Measurements from ENCODE around the gene RNMT. TPM values are rescaled to one million over a fixed set of nuclear protein-coding genes. Genes with fewer than 3 reads are reported as not detected.
"Not testable (repeated sequence)": the region's sequence is repeated elsewhere in the genome, so short reads cannot be mapped to it uniquely, and the experiment has no call there.

RNMT gene
- 29.0 and 30.1 TPM in 2 replicates for total RNA-seq (2014; rRNA removed; shearing (Covaris generic))
- polyA plus RNA-seq (2014; cell fraction: nucleus; rRNA removed): 14.6 and 22.7 TPM in 2 replicates

DNA sequence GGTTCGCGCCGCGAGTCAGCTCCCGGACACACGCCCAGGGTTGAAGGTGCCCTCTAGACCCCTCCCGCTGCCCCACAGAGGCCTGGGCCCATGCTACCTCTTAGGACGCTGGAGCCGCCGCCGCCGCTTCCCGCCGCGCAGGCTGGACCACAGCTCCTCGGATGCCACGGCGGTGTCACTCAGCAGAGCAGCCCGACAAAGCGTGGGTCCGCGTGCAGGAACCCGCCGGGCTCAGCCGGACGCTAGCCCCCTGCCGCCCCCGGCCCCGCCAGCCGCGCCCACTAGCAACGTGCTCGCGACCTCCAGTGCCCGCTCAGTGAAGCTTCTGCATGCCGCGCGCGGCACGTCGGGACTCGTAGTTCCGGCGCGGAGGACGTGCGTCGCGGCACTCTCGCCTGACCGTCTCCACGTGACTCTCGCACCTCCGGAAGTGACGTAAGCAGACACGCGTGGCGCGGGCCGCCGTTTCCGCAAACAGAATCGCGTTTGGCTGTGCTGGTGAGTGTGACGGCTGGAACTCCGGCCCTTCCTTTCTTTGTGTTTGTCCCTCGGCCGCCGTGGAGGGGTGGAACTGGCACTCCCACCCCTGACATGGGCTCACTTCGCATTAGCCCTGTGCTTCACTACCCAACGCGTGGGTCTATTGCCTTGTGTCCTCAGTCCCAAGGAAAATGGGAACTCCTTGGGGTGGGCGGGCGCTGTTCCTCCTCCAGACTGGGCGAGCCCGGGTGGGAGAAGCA lies at the start of gene RNMT, which contains the start of gene FAM210A:
Gene RNMT (plus strand): TSS at position 442 of the 740 bp plus-strand sequence. CDS start 4,845 bp downstream, outside the sequence.
Gene FAM210A (minus strand): TSS at position 327 of the 740 bp plus-strand sequence. CDS start 44,481 bp downstream, outside the sequence.
- peak; percentile 87 for DNase-seq (ENCODE audit: extremely low read depth, low read depth)

DNA sequence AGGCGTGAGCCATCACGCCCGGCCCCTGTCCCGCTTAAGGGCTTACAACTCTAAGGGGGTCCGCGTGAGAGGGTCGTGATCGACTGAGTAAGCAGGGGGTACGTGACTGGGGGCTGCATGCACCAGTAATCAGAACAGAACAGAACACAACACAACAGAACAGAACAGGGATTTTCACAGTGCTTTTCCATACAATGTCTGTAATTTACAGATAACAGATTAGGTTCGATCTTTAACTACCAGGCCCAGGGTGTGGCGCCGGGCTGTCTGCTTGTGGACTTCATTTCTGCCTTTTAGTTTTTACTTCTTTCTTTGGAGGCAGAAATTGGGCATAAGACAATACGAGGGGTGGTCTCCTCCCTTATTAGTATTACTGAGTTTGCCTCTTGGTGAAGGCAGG lies 49.1 kb upstream of the RNMT start:
- not testable (repeated sequence) for DNase-seq (ENCODE audit: extremely low read depth, low read depth)

DNA sequence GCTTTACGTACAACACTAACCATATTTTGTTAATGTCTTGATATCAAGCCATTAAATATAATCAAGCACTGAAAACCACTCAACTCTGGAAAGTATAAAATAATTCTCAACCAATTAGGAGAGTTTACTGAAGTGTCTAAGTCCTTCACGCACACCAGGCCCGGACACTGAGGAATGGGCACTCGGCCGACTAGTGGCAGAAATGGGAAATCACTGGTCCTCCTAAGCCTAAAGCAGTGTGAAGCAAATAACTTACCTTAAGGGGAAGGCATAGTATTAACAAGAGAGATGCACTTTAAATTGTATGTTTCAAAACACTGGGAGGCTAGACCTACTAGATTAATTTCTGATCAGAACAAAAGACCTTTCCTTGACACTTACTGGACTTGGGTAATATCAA lies 45.9 kb upstream of the RNMT start:
- no peak for DNase-seq (ENCODE audit: extremely low read depth, low read depth)

DNA sequence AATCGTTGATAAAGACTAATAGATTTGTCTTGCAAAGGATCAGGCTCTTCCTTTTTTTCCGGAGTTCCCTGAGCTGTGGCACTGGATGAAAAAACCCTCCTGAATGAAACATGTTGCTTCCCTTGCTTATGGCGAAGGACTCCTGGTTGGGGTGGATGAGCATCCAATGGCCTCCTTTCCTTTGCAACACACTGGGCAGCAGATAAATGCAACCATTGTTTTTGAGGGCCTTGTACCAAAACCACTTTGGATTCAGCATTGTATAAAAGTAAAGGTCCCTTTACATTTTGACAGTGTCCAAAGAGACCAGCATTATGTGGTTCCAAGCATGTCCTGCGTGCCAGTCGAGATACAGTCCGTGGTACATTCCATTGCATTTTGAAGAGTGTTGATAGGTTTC lies 44.8 kb upstream of the RNMT start:
- no peak for DNase-seq (ENCODE audit: extremely low read depth, low read depth)

DNA sequence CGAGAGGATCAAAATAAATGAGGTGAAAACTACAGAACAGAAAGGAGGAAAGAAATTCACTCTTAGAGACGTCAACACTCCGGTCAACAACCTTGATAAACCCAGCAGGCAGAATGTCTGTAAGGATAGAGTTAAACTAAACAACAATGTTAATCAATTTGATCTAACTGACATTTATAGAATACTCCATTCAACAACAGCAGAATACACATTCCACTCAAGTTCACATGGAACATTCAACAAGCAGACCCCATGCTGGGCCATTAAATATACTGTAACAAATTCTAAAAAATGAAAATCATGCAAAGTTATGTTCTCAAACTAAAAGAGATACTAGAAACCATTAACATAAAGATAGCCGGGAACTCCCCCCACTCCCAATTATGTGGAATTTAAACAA lies 41.9 kb upstream of the RNMT start:
- no peak for DNase-seq (ENCODE audit: extremely low read depth, low read depth)

DNA sequence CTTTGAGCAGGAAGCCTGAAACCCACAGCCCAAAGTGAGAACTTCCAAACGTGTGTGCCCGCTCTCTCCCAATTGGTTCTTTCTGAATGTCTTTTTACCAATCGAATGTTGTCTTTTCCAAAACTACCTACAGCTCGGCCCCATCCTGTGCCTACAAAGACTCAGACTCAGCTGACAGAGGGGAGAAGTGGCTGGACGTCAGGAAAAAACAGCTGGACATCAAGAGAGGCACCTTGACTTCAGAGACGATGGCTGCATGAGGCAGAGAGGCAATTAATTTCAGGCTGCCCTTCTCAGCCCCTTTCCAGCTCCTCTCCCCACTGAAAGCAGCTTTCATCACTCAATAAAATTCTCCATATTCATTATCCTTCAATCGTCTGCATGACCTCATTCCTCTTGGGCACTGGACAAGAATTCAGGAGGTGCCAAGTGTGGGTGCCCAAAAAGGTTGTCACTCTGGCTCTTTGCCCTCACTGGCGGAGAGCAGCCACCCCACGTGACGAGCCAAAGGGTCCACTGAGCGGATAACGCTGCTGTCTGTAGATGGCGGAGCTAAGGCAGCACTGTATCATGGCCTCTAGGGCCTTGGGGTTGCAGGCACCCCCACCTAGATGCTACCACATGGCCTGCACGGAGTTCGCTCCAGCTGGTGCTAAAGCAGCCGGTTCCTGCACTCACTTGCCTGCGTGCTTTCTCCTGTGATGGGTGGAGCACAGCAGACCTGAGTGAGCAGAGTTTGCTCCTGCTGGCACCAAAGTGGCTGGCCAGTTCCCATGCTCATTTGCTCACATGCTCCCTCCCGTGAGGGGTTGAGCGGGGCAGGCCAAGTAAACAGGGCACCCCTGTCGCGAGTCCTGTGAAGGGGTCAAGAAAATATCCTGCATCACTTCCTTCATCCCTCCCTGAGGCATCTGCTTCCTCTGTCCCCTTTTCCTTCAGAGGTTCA lies 38.0 kb upstream of the RNMT start:
- no peak for DNase-seq (ENCODE audit: extremely low read depth, low read depth)

DNA sequence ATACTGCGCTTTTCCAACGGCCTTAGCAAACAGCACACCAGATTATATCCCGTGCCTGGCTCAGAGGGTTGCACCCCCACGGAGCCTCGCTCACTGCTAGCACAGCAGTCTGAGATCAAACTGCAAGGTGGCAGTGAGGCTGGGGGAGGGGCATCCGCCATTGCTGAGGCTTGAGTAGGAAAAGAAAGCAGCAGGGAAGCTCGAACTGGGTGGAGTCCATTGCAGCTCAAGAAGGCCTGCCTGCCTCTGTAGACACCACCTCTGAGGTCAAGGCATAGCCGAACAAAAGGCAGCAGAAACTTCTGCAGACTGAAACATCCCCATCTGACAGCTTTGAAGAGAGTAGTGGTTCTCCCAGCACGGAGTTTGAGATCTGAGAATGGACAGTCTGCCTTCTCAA lies 36.4 kb upstream of the RNMT start:
- not testable (repeated sequence) for DNase-seq (ENCODE audit: extremely low read depth, low read depth)

DNA sequence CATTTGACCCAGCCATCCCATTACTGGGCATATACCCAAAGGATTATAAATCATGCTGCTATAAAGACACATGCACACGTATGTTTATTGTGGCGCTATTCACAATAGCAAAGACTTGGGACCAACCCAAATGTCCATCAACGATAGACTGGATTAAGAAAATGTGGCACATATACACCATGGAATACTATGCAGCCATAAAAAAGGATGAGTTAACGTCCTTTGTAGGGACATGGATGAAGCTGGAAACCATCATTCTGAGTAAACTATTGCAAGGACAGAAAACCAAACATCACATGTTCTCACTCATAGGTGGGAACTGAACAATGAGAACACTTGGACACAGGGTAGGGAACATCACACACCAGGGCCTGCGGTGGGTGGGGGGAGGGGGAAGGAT lies 31.1 kb upstream of the RNMT start:
- not testable (repeated sequence) for DNase-seq (ENCODE audit: extremely low read depth, low read depth)

DNA sequence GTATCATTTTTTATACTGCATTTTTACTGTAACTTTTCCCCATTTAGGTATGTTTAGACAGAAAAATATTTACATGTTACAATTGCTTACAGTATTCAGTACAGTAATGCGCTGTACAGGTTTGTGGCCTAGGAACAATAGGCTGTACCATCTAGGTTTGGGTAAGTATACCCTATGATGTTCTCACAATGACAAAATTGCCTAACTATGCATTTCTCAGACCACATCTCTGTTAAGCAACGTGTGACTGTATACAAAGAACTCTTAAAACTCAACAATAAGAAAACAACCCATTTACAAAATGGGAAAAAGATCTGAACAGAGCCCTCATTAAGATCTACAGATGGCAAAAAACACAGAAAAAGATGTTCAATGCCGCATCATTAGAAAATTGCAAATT lies 29.5 kb upstream of the RNMT start:
- DNase-seq (ENCODE audit: extremely low read depth, low read depth): no peak

DNA sequence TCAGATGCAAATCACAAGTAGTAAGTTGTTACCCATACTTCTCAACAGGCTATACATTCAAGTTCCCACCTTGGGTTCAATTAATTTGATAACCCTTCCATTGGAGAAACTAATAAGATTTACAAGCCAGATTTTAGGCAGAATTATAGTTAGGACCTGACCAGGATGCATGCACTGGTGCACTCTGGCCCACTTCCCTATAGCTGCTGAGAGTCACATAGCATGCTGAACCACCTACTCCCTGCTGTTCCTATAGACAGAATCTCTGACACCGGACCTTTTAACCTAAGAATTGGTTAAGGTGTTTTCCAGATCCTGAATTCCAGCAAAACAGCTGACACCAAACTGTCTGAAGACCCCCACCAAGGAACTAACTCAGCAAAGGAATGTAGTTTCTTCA lies 26.3 kb upstream of the RNMT start:
- DNase-seq (ENCODE audit: extremely low read depth, low read depth): no peak

DNA sequence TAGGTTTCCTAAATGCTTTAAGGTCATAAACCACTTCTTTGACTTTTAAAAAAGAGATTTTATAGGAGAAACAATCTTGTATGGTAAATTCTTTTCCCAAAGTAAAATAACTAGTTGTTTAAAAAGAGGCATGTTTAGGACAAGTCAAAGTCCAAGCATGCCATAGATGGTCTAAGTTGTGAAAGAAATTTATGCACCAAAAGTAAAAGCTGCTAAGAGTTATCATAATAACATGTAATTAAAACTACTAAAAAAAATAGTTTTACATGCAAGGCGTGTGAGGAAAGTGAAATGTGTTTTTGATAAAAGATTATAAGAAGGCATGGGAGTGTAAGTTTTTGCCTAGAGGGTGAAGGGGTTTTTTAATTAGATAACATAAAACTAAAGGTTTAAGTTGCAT lies 22.6 kb upstream of the RNMT start:
- DNase-seq (ENCODE audit: extremely low read depth, low read depth): no peak

DNA sequence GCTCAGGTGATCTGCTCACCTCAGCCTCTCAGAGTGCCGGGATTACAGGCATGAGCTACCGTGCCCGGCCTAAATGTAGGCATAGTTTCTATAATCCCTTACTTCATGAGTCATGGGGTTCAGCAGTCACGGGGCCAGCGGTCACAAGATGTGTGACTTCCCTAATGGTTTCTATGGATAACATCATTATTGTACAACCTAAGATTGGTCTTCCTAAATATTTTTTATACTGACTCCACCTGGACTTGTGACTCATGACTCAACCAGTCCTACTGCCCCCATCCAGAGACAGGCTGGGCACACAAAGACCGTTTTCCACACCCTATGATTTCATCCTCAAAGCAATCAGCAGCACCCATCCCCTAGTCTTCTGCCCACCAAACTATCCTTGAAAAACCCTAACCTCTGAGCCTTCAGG lies 16.1 kb upstream of the RNMT start:
- DNase-seq (ENCODE audit: extremely low read depth, low read depth): no peak

DNA sequence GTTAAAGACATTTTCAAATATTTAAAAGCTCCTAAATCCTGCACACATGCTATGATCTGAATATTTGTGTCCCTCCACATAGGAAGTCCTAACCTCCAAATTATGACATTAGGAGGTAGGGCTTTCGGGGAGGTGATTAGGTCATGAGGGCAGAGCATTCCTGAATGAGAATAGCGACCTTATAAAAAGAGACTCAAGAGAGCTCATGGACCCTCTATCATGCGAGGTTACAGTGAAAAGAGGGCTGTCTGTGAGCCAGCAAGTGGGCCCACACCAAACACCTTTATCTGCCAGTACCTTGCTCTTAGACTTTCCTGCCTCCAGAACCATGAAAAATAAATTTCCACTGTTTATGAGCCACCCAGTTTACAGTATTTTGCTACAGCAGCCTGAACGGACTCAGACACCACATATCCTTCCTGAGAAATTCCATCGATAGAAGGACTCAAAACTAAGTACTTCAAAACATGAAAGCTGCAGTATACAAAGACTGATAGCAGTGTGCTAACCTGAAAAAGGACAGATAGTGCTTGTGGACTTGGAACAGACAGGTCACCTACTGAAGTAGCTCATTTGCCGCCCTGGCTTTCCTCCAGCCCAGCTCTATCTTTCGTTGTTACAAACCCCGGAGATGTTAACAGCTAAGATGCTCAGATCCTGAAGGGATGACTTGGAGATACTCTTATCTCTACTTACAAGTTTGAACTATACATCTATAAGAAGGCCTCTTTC lies 13.9 kb upstream of the RNMT start:
- DNase-seq (ENCODE audit: extremely low read depth, low read depth): no peak

DNA sequence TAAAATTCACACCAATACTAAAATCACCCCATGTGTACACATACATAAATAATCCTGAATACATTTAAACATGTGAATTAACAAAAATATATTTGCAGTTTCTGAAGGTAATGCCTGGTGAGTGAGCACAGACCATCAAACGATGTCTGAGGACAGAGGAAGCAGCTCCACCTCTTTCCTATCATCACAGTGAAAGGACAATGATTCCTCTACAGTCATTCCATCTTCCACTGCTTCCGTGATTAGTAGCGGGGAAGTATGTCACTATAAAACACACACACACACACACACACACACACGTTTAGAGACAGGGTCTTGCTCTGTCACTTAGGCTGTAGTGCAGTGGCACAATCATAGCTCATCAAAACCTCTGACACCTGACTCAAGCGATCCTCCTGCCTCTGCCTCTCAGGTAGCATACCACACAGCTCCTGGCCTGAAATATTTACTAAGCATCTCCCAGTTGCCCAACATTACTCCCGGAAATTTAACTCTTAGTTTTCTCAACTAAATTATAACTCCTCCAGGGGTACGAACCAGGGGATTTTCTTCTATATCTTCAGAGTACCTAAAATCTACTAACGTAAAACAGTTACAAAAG lies 12.9 kb upstream of the RNMT start:
- no peak for DNase-seq (ENCODE audit: extremely low read depth, low read depth)

DNA sequence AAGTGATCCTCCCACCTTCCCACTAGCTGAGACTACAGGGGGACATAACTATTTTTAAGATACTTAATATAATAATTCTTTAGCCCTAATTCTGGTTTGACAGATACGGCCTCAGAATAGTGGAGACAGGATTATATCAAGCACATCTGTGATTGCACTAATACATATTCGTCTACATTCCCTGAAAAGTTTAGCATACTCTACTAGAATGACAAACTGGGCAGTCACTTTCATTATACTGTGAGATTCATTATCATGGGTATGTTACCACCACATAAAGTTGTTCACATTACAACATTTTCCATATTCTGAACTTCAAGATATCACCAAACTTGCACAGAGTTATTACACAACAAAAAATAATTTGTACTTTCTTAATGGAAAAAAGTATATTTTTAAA lies 11.1 kb upstream of the RNMT start:
- DNase-seq (ENCODE audit: extremely low read depth, low read depth): no peak

DNA sequence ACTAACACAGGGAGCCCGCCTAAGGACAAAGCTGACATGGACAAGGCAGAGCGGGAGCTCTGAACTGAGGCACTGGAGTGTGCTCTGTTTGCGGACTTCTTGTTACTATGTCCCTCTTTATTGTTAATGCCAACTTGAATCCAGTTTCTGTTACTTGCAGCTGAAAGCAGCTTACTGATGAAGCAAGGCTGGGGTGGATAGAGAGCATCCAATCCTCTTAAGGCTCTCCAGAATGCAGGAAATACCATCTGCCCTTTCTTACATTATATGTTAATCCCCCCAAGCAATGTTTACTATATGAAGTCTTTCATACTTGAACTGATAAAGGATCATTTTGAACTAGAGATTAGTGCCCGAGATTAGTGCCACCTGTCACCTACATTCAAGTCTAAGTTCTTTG lies 9.6 kb upstream of the RNMT start:
- no peak for DNase-seq (ENCODE audit: extremely low read depth, low read depth)

DNA sequence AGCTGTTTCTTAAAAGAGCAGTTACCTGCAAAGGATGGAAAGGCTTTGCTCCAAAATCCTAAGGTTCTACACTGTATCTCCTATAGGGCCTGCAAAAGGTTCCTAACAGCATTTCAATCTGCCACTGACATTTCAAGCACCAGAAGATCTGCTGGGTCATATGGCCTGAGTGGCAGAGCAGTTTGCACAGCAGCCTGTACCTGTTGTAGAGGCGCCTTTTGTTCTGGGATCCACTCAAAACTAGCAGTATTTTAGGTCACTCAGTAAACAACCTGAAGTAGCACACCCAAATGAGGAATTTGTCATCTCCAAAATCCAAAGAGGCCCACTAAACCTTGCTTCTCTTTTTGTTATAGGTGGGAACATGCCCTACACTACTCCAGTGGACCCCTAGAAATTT lies 6.3 kb upstream of the RNMT start:
- DNase-seq (ENCODE audit: extremely low read depth, low read depth): no peak

DNA sequence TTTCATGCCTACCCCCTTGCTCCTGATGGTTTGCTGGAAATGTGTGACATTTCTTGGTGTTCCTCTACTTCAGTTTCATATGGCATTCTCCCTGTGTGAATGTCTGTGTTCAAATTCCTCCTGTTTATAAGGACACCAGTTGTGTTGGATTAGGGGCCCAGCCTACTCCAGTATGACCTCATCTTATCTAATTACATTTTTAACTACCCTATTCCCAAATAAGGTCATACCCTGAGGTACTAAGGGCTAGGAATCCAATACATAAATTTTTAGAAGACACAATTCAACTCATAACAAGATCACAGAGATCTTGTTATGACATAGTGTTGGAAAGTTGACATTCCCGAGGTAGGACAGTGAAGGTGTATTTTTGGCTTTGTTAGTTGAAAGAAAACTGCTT lies 5.6 kb upstream of the RNMT start:
- no peak for DNase-seq (ENCODE audit: extremely low read depth, low read depth)

DNA sequence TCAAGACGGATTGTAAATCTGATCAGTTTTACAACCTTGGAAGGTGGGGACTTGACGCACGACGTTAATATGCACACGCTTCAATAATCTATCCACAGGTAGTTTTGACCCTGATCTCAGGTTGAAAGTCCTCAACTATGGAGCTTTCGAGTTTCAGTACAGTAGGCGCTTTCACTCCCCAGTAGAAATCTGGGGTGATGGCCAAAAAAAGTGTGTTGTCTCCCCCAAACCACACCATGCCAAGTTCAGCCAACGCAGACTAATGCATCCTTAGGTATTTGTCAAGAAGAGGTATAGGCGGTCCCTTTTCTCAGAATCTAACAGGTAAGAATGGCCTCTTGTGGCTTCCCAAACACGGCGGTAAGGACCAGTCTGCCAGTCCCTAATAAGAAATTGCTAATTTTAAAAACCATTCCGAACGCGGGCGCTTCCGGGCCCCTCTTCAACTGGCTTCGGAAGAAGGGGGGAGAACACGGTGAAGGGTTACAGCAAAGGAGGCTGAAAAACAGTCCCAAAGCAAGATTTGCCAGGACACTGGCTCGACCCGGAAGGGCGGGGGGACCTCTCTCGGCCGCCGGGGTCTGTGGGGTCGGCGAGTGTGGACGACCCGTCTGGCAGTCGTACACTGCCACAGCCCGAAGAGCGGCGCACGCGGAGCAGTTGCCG lies 774 bp upstream of the RNMT start:
- no peak for DNase-seq (ENCODE audit: extremely low read depth, low read depth)

DNA sequence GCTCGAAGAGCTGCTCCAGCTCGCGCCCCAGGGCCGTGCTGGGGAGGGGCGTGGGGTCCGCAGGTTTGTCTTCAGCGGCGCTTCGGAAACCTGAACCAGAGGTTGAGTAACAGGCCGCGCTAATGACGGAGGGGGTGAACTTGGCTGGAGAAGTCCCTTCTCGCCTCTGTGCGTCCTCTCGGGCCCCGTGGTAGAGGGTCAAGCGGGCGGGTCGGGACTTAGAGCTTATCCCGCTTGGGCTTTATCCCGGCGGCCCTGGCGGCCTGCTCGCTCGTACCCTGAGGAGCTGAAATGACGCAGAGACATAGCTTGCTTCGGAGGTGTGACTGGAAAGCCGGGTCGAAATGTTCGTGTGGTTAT lies 479 bp downstream of the RNMT start:
- peak; percentile 3 for DNase-seq (ENCODE audit: extremely low read depth, low read depth)
